ENCODE data around the gene MIEF1.

The MIEF1 gene

GRCh38 chr22:39532215-39533073, 30.4 kb downstream of the MIEF1 start, which contains the start of gene RPS19BP1:
Gene RPS19BP1, minus strand, starts transcription at chr22:39532748. Its CDS starts 10 bp downstream, at chr22:39532738.
- DNase-seq, result peak; percentile 94

GRCh38 chr22:39534092-39534506, 32.0 kb downstream of the MIEF1 start:
- no peak for DNase-seq

GRCh38 chr22:39534591-39535356, 32.7 kb downstream of the MIEF1 start:
- DNase-seq, result no peak

- no peak for DNase-seq
Observed at GRCh38 chr22:39535357-39535725, 33.3 kb downstream of the MIEF1 start.

- DNase-seq, result no peak
Observed at GRCh38 chr22:39535831-39536449, 33.9 kb downstream of the MIEF1 start.

GRCh38 chr22:39536711-39537110, 34.6 kb downstream of the MIEF1 start:
- no peak for DNase-seq

GRCh38 chr22:39537975-39538374, 35.9 kb downstream of the MIEF1 start:
- no peak for DNase-seq

GRCh38 chr22:39543095-39543494, 41.0 kb downstream of the MIEF1 start:
- no peak for DNase-seq

GRCh38 chr22:39545386-39546365, 43.6 kb downstream of the MIEF1 start:
- DNase-seq, result no peak

- DNase-seq, result no peak
Observed at GRCh38 chr22:39546889-39547586, 44.9 kb downstream of the MIEF1 start.

- no peak for DNase-seq
Observed at GRCh38 chr22:39547587-39547947, 45.5 kb downstream of the MIEF1 start.

GRCh38 chr22:39553429-39553828, 51.3 kb downstream of the MIEF1 start:
- DNase-seq, result no peak

GRCh38 chr22:39554151-39554550, 52.1 kb downstream of the MIEF1 start:
- DNase-seq, result no peak

- no peak for DNase-seq
Observed at GRCh38 chr22:39556970-39557841, 55.1 kb downstream of the MIEF1 start.

GRCh38 chr22:39558254-39558727, 56.2 kb downstream of the MIEF1 start:
- no peak for DNase-seq

GRCh38 chr22:39558950-39559349, 56.9 kb downstream of the MIEF1 start:
- DNase-seq, result no peak

GRCh38 chr22:39559456-39560105, 57.5 kb downstream of the MIEF1 start:
- no peak for DNase-seq

- DNase-seq, result no peak
Observed at GRCh38 chr22:39560127-39560526, 58.0 kb downstream of the MIEF1 start.

GRCh38 chr22:39562839-39563489, 60.9 kb downstream of the MIEF1 start:
- no peak for DNase-seq
